Lower leg skin (tissue), 3 donors: ENCODE results near the gene APCS.

Experiments used
- CTCF ChIP-seq, 3 donors: fragments of 450-650 bp; IDR thresholded peaks; one replicate each; pipeline ENCODE4 v1.5.1; 2016; ENCODE audit warnings: antibody characterized with exemption in 3 of 3, mild to moderate bottlenecking in 3 of 3, moderate library complexity in 2 of 3
- POLR2A ChIP-seq, 2 donors: fragments of 450-650 bp; IDR thresholded peaks; one replicate each; pipeline ENCODE4 v1.6.1; 2016 to 2017; ENCODE audit warnings: antibody characterized with exemption in 2 of 2, mild to moderate bottlenecking in 1 of 2, moderate library complexity in 1 of 2

GRCh38 chr1:159556931-159557369 is 30.7 kb upstream of the APCS start:
- TF ChIP-seq POLR2A (IDR thresholded peaks at IDR 0.05) (no peak), CTCF (IDR thresholded peaks at IDR 0.05) (no peak)
